ENCODE measurements around the gene SERGEF. TPM values are rescaled to one million over a fixed set of nuclear protein-coding genes. Genes with fewer than 3 reads are reported as not detected.

The SERGEF gene
- total RNA-seq, 1 experiment from 2014 or later = 28.7 TPM

DNA sequence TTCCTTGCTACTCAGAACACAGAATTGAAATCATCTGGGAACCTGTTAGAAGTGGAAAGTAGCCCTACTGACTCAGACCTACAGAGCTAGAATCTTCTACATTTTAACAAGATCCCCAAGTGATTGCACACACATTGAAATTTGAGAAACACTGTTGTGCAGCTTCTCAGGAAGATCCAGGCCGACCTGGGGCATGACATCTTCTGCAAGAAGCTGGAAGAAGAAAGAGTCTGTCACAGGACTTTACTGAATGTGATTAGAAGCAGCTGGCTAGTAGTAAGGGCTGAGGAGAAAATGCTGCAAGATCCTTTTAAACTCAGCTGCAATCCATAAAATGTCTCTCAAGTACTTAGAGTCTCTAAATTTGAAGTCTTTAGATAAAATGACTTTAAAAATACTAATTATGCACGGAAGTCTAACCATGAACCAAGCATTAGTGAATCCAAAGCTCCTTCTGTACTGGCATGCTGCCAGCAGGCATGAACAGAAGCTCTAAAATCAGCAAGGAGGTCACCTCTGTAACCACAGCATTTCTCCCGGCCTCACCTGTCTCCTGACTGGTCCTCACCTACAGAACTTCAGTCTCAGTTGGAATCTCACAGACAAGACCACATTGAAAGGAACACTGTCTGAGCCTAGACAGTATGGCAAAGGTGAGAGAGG, 85.0 kb downstream of the SERGEF start:
- no peaks in the 10 kb centered on the region for H3K27me3 ChIP-seq (ENCODE audit: insufficient read depth, low read depth)
- no peak overlapping the region for H3K4me3 ChIP-seq
- H3K4me2 ChIP-seq = no peak overlapping the region
- H4K20me1 ChIP-seq (ENCODE audit: insufficient read depth) = no peaks in the 10 kb centered on the region
- TF ChIP-seq, protein P1, sequence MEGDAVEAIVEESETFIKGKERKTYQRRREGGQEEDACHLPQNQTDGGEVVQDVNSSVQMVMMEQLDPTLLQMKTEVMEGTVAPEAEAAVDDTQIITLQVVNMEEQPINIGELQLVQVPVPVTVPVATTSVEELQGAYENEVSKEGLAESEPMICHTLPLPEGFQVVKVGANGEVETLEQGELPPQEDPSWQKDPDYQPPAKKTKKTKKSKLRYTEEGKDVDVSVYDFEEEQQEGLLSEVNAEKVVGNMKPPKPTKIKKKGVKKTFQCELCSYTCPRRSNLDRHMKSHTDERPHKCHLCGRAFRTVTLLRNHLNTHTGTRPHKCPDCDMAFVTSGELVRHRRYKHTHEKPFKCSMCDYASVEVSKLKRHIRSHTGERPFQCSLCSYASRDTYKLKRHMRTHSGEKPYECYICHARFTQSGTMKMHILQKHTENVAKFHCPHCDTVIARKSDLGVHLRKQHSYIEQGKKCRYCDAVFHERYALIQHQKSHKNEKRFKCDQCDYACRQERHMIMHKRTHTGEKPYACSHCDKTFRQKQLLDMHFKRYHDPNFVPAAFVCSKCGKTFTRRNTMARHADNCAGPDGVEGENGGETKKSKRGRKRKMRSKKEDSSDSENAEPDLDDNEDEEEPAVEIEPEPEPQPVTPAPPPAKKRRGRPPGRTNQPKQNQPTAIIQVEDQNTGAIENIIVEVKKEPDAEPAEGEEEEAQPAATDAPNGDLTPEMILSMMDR (conservative IDR thresholded peaks at IDR 0.05) = no peak
- no peak for TF ChIP-seq EZH2 (IDR thresholded peaks at IDR 0.05; ENCODE audit: low read depth)
- POLR2A ChIA-PET (ENCODE audit: unreplicated experiment) = interaction anchor here (0.6 to 0.7 kb wide), 2 partner anchors 39 to 177 kb away, joined by 3 to 7 read pairs; no protein-coding TSS in a partner anchor
- no peaks in the 10 kb centered on the region for H3K4me1 ChIP-seq (replicated peaks; ENCODE audit: insufficient read depth)
- H3K27ac ChIP-seq = no peak overlapping the region
- no peak for DNase-seq
- peaks cover 4% of the 10 kb centered on the region; the same call in 1 of the 2 replicates for H3K9me3 ChIP-seq (ENCODE audit: insufficient read depth, low read depth)
- H3K36me3 ChIP-seq (ENCODE audit: low read depth) = no peaks in the 10 kb centered on the region; the same call in 1 of the 2 replicates
- no peaks in the 10 kb centered on the region for H3K9me2 ChIP-seq (ENCODE audit: insufficient read depth)
- BruUV-seq (replicated peaks) = no TSS peak
- H2AFZ ChIP-seq = no peak overlapping the region
- no peaks in the 10 kb centered on the region for H3K79me2 ChIP-seq (ENCODE audit: low read depth)
- CTCF ChIA-PET = no interaction called here
- H3F3A ChIP-seq (ENCODE audit: insufficient read depth, low read depth) = no peaks in the 10 kb centered on the region
- intact Hi-C loops (cut with micrococcal nuclease; ENCODE audit: unreplicated experiment) = no loop called here

- CTCF ChIA-PET = no interaction called here
Observed at GRCh38 chr11:17927041-17927440, 85.8 kb downstream of the SERGEF start.

GRCh38 chr11:17924713-17925112, 88.1 kb downstream of the SERGEF start:
- Histone ChIP-seq H3F3A (ENCODE audit: insufficient read depth, low read depth) (no peaks in the 10 kb centered on the region), H3K27ac (no peak overlapping the region), H3K79me2 (ENCODE audit: low read depth) (no peaks in the 10 kb centered on the region), H3K9me2 (ENCODE audit: insufficient read depth) (no peaks in the 10 kb centered on the region), H4K20me1 (ENCODE audit: insufficient read depth) (no peaks in the 10 kb centered on the region), H3K36me3 (ENCODE audit: low read depth) (no peaks in the 10 kb centered on the region), H3K27me3 (ENCODE audit: insufficient read depth, low read depth) (no peaks in the 10 kb centered on the region), H3K4me3 (no peak overlapping the region), H2AFZ (no peak overlapping the region), H3K4me1 (replicated peaks; ENCODE audit: insufficient read depth) (no peaks in the 10 kb centered on the region), H3K4me2 (no peak overlapping the region), H3K9me3 (ENCODE audit: insufficient read depth, low read depth) (no peaks in the 10 kb centered on the region)
- CTCF ChIA-PET = no interaction called here
- BruUV-seq (replicated peaks) = no TSS peak
- POLR2A ChIA-PET (ENCODE audit: unreplicated experiment) = no interaction called here
- intact Hi-C loops (cut with micrococcal nuclease; ENCODE audit: unreplicated experiment) = no loop called here
- DNase-seq = no peak
- TF ChIP-seq EZH2 (IDR thresholded peaks at IDR 0.05; ENCODE audit: low read depth) = no peak
- TF ChIP-seq, protein P1 (conservative IDR thresholded peaks at IDR 0.05) = no peak

More at GRCh38 chr11:17927041-17927440, 85.8 kb downstream of the SERGEF start:
- H3K36me3 ChIP-seq (ENCODE audit: low read depth) = no peaks in the 10 kb centered on the region
- TF ChIP-seq, protein P1 (conservative IDR thresholded peaks at IDR 0.05) = no peak
- no peak for TF ChIP-seq EZH2 (IDR thresholded peaks at IDR 0.05; ENCODE audit: low read depth)
- H3K27ac ChIP-seq = no peak overlapping the region
- POLR2A ChIA-PET (ENCODE audit: unreplicated experiment) = no interaction called here
- H3K9me2 ChIP-seq (ENCODE audit: insufficient read depth) = no peaks in the 10 kb centered on the region
- H2AFZ ChIP-seq = no peak overlapping the region
- H3K9me3 ChIP-seq (ENCODE audit: insufficient read depth, low read depth) = no peaks in the 10 kb centered on the region
- H3K4me2 ChIP-seq = no peak overlapping the region
- H4K20me1 ChIP-seq (ENCODE audit: insufficient read depth) = no peaks in the 10 kb centered on the region
- no peaks in the 10 kb centered on the region for H3K4me1 ChIP-seq (replicated peaks; ENCODE audit: insufficient read depth)
- H3F3A ChIP-seq (ENCODE audit: insufficient read depth, low read depth) = no peaks in the 10 kb centered on the region
- H3K27me3 ChIP-seq (ENCODE audit: insufficient read depth, low read depth) = no peaks in the 10 kb centered on the region
- DNase-seq = no peak
- intact Hi-C loops (cut with micrococcal nuclease; ENCODE audit: unreplicated experiment) = no loop called here
- no peak overlapping the region for H3K4me3 ChIP-seq
- no TSS peak for BruUV-seq (replicated peaks)
- no peaks in the 10 kb centered on the region for H3K79me2 ChIP-seq (ENCODE audit: low read depth)

Data from PC-9 (cell line).